Testis (tissue), 5 donors: Measurements from ENCODE around the gene SOX8. TPM values are rescaled to one million over a fixed set of nuclear protein-coding genes. Genes with fewer than 3 reads are reported as not detected.

ENCODE experiments used
- DNase-seq: peaks from one replicate; pipeline ENCODE4 v3.0.0-alpha.2; 2019
- H3K27ac ChIP-seq, 2 donors: fragments of 200-600 bp; sonication (generic); one replicate each; pipeline ENCODE4 v1.5.1; 2019
- H3K27me3 ChIP-seq: fragments of 200-600 bp; sonication (generic); one replicate; pipeline ENCODE4 v1.5.1; 2019
- H3K36me3 ChIP-seq: fragments of 200-600 bp; sonication (generic); one replicate; pipeline ENCODE4 v1.5.1; 2017; ENCODE audit warnings: low read depth; ENCODE audit errors: missing control alignments
- H3K4me1 ChIP-seq: fragments of 200-600 bp; sonication (generic); one replicate; pipeline ENCODE4 v1.5.1; 2019
- H3K4me3 ChIP-seq, 2 donors: fragments of 200-600 bp; sonication (generic); one replicate each; pipeline ENCODE4 v1.5.1; 2017 to 2019
- H3K9me3 ChIP-seq: fragments of 200-600 bp; sonication (generic); one replicate; pipeline ENCODE4 v1.5.1; 2017
- POLR2A ChIP-seq: fragments of 450-650 bp; IDR thresholded peaks from one replicate; pipeline ENCODE4 v1.6.1; 2017; ENCODE audit warnings: antibody characterized with exemption, mild to moderate bottlenecking, moderate library complexity
- WGBS, 2 donors: methylation state at CpG; one replicate each; pipeline ENCODE4 v1.1.5; 2018; 5-methylcytosine and 5-hydroxymethylcytosine counted together
- intact Hi-C: fragments of 100-400 bp; cut with DNase I; formaldehyde crosslinking; loops from one replicate; pipeline ENCODE4 v1.15.1; 2023; ENCODE audit warnings: low total_unique reads
- long read RNA-seq, 2 donors: transcript quantifications; one replicate each; lab custom pipeline, GENCODE V29; 2026
- polyA plus RNA-seq: library from polyadenylated mRNA; stranded (reverse); fragments of 350-450 nt; fragmentation: Illumina TruSeq; extraction: RNeasy Lipid Tissue Mini Kit (QIAGEN cat#74804); gene quantifications from one replicate; pipeline ENCODE4 v1.2.3, GENCODE V29; 2014; ENCODE audit warnings: low read depth, low replicate concordance; ENCODE audit not compliant: insufficient read depth
- total RNA-seq, 2 donors: library from RNA; depleted of rRNA; stranded (reverse); fragments of >200 nt; gene quantifications; one replicate each; pipeline ENCODE4 v1.2.3, GENCODE V29; 2016
- TF ChIP-seq, protein P1 (sequence below), 3 experiments: fragments of 450-650 bp in 2 of 3; fragments of 200-600 bp in 1 of 3; sonication (generic) in 1 of 3; IDR thresholded peaks; one replicate each; pipeline ENCODE4 v1.5.1; 2016 to 2019; ENCODE audit warnings: antibody characterized with exemption in 3 of 3, mild to moderate bottlenecking in 2 of 3, moderate library complexity in 1 of 3

SOX8 gene
- total RNA-seq: 10 to 100 TPM; 11.2 to 19.6 TPM
- polyA plus RNA-seq: 4.3 TPM
- long read RNA-seq, donor 1, partial matches to known transcripts: 0 of 1 reads
- long read RNA-seq, donor 1, other reads (novel, unspliced or antisense): 0 of 1 reads
- long read RNA-seq, donor 2, partial matches to known transcripts: 0 of 3 reads
- long read RNA-seq, donor 2, other reads (novel, unspliced or antisense): 0 of 3 reads

DNA sequence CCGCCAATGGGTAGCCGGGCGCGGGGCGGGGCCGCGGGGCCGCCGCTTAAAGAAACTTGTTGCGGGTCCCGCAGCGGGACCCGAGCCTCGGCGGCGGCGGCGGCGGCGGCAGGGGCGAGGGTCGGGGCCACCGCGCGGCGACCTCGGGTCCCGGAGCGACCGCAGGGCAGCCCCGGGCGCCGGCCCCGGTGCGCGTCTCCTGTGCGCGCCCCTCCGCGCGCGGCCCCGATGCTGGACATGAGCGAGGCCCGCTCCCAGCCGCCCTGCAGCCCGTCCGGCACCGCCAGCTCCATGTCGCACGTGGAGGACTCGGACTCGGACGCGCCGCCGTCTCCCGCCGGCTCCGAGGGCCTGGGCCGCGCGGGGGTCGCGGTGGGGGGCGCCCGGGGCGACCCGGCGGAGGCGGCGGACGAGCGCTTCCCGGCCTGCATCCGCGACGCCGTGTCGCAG lies at the start of gene SOX8:
Gene SOX8, plus strand, starts transcription at position 76 of the 450 bp plus-strand sequence. Its CDS starts 153 bp downstream, at position 229.
- DNase-seq: no peak
- Histone ChIP-seq H3K27me3 (no peaks in the 10 kb centered on the region), H3K9me3 (no peaks in the 10 kb centered on the region), H3K4me3 (peak within 1 kb of the TSS; percentile 46 to 51), H3K36me3 (no peaks in the 10 kb centered on the region), H3K4me1 (peaks cover 9% of the 10 kb centered on the region), H3K27ac (peak within 1 kb of the TSS in 1 of 2 donors; percentile 30)
- intact Hi-C loops: no loop called here
- TF ChIP-seq POLR2A: no peak
- TF ChIP-seq, protein P1, sequence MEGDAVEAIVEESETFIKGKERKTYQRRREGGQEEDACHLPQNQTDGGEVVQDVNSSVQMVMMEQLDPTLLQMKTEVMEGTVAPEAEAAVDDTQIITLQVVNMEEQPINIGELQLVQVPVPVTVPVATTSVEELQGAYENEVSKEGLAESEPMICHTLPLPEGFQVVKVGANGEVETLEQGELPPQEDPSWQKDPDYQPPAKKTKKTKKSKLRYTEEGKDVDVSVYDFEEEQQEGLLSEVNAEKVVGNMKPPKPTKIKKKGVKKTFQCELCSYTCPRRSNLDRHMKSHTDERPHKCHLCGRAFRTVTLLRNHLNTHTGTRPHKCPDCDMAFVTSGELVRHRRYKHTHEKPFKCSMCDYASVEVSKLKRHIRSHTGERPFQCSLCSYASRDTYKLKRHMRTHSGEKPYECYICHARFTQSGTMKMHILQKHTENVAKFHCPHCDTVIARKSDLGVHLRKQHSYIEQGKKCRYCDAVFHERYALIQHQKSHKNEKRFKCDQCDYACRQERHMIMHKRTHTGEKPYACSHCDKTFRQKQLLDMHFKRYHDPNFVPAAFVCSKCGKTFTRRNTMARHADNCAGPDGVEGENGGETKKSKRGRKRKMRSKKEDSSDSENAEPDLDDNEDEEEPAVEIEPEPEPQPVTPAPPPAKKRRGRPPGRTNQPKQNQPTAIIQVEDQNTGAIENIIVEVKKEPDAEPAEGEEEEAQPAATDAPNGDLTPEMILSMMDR (IDR thresholded peaks at IDR 0.05): no peak
- 0% methylated on average over 25 of the region's 80 CpGs; no CpG with 5 or more reads in 1 of the 2 donors for WGBS, 2 donors

DNA sequence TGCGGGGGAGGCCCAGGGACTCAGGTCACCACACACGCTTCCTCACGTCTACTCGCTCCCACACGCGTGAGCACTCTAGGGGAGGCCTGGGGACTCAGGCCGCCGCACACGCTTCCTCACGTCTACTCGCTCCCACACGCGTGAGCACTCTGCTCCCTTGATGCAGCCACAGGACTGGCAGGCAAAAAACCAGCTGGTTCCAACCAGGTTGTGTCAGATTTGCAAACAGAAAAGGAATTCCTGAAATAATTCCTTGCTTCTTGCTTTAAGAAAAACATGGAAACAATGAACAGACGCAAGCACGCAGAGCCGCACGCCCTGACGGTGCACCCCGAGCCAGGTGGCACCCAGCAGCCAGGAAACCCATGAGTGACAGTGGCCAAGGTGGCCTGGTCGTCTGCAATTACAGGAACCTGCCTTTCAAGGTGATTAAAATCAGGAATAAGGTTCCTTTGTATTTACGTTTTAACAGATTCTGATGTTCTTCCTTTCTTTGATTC lies 48.7 kb upstream of the SOX8 start:
- H3K27ac ChIP-seq: no peak overlapping the region
- no peak for DNase-seq
- TF ChIP-seq POLR2A: no peak
- TF ChIP-seq, protein P1 (IDR thresholded peaks at IDR 0.05): no peak
- H3K4me1 ChIP-seq: no peaks in the 10 kb centered on the region
- WGBS, 2 donors: 92 to 95% methylated on average over 21 of the region's 21 CpGs
- H3K9me3 ChIP-seq: no peaks in the 10 kb centered on the region
- H3K27me3 ChIP-seq: no peaks in the 10 kb centered on the region
- intact Hi-C loops: no loop called here
- no peaks in the 10 kb centered on the region for H3K36me3 ChIP-seq
- no peak overlapping the region for H3K4me3 ChIP-seq

DNA sequence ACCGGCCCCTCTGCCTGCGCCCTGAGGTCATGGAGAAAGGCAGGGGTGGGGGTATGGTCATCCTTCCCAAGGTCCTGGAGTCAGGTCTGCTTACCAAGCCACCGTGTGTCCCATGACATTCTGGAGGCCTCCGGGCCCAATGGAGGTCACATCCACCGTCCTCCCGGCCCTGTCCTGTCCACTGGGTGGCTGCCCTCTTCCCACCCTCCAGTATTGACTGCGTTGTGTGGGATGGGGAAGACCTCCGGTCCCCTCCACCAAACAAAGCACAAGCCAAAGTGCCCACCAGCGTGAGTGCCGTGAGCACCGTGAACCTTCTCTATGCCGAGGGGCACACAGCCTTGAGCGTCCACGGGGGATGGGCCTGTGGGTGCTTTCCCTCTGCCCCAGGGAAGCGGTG lies 48.0 kb upstream of the SOX8 start:
- Histone ChIP-seq H3K9me3 (no peaks in the 10 kb centered on the region), H3K4me1 (no peaks in the 10 kb centered on the region), H3K4me3 (no peak overlapping the region), H3K27me3 (no peaks in the 10 kb centered on the region), H3K27ac (no peak overlapping the region), H3K36me3 (no peaks in the 10 kb centered on the region)
- TF ChIP-seq POLR2A: no peak
- TF ChIP-seq, protein P1 (IDR thresholded peaks at IDR 0.05): no peak
- WGBS, 2 donors: 92 to 96% methylated on average over 15 of the region's 15 CpGs
- no peak for DNase-seq
- intact Hi-C loops: no loop called here

DNA sequence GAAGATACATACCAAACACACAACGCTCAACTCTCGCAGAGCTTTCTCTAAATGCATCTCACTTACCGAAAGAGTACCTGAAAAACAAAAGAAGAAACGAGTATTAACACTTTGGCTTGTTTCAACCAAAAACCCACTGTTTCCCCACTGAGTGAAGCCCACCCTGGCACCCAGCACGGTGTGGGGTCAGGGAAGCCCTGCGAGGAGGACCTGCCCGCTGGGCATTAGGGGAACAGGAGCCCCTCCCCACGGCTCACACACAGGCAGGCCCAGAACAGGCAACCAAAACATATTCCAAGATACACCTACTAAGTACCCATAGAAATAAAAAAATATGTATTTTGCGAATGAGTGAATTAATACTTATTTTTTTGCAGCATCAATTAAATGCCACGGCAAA lies 47.4 kb upstream of the SOX8 start:
- no peak for DNase-seq
- intact Hi-C loops: no loop called here
- no peak overlapping the region for H3K4me3 ChIP-seq
- H3K9me3 ChIP-seq: no peaks in the 10 kb centered on the region
- H3K27ac ChIP-seq: no peak overlapping the region
- H3K4me1 ChIP-seq: no peaks in the 10 kb centered on the region
- TF ChIP-seq POLR2A: no peak
- TF ChIP-seq, protein P1 (IDR thresholded peaks at IDR 0.05): no peak
- 94 to 96% methylated on average over 10 of the region's 10 CpGs for WGBS, 2 donors
- no peaks in the 10 kb centered on the region for H3K27me3 ChIP-seq
- H3K36me3 ChIP-seq: no peaks in the 10 kb centered on the region

DNA sequence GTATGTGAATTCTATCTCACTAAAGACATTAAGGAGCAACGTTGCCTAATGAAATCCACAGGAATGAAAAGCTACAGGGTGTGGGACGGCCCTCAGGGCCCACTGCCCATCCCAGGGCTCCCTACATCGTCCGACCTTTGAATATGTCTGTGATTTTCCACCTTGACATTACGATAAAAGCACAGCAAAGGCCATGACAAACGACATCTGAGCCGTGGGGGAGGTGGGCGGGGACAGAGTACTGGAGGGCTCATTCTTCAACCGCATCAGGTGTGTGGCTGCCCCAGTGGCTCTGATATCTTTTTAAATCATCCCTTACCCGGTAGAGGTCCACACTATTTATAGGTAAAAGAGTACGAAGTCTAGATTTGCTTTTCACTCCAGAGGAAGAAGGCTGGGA lies 45.9 kb upstream of the SOX8 start:
- intact Hi-C loops: no loop called here
- no peak for TF ChIP-seq POLR2A
- TF ChIP-seq, protein P1 (IDR thresholded peaks at IDR 0.05): no peak
- 84 to 87% methylated on average over 11 of the region's 11 CpGs for WGBS, 2 donors
- H3K27me3 ChIP-seq: no peaks in the 10 kb centered on the region
- H3K9me3 ChIP-seq: no peaks in the 10 kb centered on the region
- H3K36me3 ChIP-seq: no peaks in the 10 kb centered on the region
- H3K4me1 ChIP-seq: no peaks in the 10 kb centered on the region
- H3K27ac ChIP-seq: no peak overlapping the region
- no peak for DNase-seq
- H3K4me3 ChIP-seq: no peak overlapping the region
